Fibroblast of skin of scalp (primary cell): ENCODE data around the gene PICALM. TPM values are rescaled to one million over a fixed set of nuclear protein-coding genes. Genes with fewer than 3 reads are reported as not detected.
"Not testable (repeated sequence)": the region's sequence is repeated elsewhere in the genome, so short reads cannot be mapped to it uniquely, and the experiment has no call there.

Source experiments
- DNase-seq: peaks from one replicate; pipeline ENCODE4 v3.0.0-alpha.2; 2013
- polyA plus RNA-seq, 2 experiments: library from polyadenylated mRNA; unstranded; fragments of 120-200 nt; gene quantifications; one replicate each; pipeline ENCODE4 v1.2.1, GENCODE V29; 2013; ENCODE audit not compliant: insufficient read length in 2 of 2

PICALM gene, protein sequence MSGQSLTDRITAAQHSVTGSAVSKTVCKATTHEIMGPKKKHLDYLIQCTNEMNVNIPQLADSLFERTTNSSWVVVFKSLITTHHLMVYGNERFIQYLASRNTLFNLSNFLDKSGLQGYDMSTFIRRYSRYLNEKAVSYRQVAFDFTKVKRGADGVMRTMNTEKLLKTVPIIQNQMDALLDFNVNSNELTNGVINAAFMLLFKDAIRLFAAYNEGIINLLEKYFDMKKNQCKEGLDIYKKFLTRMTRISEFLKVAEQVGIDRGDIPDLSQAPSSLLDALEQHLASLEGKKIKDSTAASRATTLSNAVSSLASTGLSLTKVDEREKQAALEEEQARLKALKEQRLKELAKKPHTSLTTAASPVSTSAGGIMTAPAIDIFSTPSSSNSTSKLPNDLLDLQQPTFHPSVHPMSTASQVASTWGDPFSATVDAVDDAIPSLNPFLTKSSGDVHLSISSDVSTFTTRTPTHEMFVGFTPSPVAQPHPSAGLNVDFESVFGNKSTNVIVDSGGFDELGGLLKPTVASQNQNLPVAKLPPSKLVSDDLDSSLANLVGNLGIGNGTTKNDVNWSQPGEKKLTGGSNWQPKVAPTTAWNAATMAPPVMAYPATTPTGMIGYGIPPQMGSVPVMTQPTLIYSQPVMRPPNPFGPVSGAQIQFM
- polyA plus RNA-seq (2013, experiment 1 of 2; ENCODE audit: insufficient read length), result 201 TPM
- polyA plus RNA-seq (2013, experiment 2 of 2; ENCODE audit: insufficient read length), result 219 TPM

DNA sequence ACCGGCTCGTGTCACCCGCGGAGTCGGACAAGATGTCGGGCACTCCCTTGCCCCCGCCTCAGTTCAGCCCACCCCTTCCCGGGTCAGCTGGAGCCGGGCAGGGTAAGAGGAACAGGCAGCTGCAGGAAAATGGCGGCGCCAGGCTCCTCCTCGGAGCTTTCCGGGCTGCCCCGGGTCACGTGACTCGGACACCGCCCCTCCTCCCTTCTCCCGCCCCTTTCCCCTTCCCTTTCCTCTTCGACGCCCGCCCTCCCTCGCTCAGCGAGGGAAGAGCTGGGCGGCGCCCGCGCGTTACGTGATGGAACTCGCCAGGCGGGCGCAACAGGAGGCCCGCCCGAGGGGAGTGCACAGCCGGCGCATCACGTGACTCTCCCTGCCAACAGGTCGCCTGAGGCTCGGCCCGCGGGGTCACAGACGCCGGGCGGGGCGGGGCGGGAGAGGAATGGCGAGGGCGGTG, at the start of gene PICALM:
Gene PICALM (minus strand): TSS at position 134 of the 457 bp plus-strand sequence. CDS start 304 bp downstream, outside the sequence.
- DNase-seq, result peak; percentile 100

DNA sequence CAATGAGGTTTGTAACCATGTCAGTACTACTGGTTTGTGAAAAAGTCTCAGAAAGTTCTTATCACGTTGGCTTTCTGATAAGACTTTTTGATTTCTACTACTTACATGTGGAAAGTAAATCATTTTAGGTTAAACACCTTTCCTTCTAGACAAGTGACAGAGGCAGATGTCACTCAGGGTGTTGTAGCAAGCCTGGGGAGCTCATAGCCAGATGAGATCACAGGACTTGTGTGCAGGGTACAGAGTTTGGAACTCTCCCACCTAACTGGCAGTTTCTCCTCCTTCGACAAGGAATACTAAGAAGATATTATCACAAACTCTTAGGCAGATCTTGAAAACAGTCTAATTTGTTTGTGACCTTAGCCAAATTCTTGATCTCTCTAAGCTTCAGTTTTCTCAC, 49.4 kb upstream of the PICALM start:
- DNase-seq, result no peak

DNA sequence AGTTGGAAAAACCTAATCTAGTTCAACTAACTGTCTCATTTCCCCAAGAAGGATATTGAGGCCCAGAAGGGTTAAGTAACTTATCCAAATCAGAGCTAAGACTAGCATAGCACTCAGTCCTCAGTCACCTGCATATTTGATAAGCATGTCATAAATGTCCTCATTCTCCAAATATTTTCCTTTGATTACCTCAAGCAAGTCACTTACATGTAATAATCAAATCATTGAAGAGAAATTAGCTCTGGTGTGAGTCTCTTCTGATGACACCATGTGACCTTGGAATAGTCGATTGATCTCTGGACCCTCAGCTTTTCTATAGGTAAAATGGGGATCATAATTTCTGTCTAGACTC, 48.8 kb upstream of the PICALM start:
- DNase-seq, result no peak

DNA sequence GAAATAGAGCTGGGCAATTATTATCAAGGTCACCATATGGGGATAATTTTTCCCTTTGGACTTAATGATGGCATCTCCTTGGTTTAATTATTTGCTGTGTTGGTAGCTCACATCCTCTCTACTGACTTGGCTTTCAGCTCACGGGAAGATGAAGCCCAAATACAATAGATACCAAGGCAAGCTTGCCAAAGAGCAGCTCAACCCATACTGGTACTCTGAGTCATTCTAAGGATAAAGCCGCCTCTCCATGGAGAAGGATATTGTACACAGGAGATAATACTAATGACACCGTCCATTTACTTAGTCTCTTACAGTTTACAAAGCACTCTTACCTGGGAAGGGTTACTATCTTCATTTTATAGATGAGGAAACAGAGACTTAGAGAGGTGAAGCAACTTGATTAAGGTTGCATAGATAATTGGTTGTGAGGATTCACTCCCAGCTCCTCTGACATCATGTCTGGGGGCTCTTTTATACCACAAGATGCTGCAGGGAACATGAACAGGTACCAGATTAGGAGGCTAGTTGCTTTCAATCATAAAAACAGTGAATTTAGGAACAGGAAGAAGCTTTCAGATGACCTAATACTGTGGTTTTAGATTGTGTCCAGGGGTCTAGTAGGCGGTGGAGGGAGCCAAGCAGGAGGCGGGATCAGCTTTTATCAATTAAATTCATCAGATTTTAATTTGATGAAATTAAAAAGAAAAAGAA, 48.3 kb upstream of the PICALM start:
- DNase-seq, result peak; percentile 18

DNA sequence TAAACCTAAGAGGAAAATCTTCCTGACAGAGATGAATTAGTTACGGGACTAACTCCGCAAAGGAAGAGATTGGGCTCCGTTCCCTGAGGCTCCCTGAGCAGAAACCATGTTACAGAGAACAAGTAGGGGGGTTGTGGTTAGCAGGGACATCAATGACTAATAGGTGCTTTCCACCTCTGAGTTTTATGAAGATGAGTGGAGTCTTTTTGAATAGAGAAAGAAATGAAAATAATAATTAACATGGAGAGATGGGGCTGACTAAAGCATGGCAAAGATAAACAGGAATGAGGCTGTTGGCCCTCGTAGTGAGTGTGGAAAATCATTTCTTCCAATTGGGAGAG, 47.5 kb upstream of the PICALM start:
- peak; percentile 52 for DNase-seq

DNA sequence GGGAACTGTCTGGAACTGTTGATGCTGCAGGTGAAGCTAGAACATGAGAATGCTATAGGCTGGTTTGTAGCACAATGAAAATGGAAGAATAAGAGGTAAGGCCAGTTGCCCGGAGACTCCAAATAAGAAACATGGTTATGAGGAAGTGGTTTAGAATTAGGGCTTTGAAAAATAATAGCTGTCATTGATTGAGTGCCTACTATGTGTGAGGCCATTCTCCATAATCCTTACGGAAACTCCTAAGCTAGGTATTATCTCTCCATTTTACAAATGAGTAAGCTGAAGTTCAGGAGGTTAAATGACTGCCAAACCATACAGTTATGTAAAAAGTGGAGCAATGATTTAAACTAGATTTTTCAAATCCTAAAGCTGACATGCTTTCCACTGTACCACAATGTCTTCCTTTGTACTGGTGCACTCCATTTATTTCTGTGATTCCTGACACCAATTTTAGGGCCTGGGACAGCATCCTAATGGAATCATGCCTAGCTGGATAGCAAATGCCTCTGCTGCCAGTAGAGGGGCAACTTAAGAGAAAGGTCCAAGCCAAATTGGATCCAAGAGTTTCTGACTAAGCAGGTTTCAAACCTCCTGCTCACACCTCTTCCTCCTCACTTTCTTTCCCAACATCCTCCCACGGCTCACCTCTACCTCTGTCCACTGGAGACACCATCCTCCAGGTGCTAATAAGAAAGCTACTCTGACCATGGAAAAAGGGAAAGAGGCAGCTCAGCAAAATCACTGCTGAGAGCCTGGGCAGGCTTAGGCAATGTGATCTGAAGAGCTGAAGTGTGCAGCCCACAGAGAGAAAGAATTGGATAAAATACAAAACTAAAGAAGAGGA, 46.9 kb upstream of the PICALM start:
- no peak for DNase-seq

DNA sequence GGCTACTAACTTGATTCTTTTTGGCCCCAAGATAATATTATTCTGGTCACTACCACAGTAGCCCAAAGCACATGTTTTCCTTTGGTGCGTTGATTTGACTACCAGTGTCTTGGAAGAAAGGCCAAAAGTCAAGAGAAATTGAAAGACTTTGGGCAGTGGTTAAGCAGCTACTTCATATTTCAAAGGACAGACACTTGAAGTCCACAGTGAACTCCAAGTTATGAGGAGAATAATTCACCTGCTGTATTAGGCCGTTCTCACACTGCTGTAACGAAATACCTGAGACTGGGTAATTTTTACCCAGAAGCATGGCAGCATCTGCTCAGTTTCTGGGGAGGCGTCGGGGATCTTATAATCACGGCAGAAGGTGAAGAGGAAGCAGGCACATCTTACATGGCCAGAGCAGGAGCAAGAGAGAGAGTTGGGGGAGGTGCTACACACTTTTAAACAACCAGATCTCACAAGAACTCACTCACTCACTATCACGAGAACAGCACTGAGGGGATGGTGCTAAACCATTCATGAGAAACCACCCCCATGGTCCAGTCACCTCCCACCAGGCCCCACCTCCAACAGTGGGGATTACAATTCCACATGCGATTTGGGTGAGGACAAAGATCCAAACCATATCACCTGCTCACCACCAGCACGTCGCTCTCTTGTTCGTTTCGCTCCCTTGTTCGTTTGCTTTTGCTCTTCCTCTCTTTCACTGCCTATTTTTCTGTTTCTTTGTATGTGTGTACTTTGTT, 40.2 kb upstream of the PICALM start:
- no peak for DNase-seq

DNA sequence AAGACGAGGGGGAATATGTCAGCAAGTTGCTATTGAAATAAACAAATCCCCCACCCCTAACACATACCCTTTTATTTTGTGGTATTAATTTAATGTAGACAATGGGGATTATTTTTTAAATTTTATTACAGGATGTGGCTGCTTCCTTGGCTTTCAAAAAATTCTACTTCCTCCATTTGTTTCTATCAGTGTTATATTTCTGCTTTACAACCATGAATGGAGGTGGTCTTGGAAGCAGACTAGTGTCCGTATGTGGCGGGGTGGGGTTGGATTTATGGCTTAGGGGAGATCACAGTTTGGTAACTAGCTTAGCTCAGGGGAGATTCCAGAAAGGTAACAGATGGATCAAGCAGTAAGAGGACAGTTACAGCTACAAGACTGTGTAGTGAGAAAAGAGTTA, 39.3 kb upstream of the PICALM start:
- DNase-seq, result no peak

DNA sequence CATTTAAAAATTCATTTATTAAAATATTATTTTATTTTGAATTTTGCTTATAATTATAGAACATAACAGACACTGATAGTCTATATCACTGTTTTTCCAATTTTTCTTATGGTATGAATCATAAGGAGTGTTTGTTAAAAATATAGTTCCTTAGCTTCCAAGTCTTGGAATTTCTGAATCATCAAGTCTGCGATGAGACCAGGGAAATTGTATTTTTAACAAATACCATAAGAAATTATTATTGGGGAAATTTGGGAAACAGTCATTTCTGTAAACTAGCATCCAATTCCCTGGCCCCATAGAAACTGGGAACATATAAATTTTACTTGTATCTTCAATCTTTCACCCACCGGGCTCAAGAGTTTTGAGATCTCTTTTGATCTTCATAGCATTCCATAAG, 38.0 kb upstream of the PICALM start:
- peak; percentile 76 for DNase-seq

DNA sequence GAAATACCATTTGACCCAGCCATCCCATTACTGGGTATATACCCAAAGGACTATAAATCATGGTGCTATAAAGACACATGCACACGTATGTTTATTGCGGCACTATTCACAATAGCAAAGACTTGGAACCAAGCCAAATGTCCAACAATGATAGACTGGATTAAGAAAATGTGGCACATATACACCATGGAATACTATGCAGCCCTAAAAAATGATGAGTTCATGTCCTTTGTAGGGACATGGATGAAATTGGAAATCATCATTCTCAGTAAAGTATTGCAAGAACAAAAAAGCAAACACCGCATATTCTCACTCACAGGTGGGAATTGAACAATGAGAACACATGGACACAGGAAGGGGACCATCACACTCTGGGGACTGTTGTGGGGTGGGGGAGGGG, 37.1 kb upstream of the PICALM start:
- DNase-seq, result not testable (repeated sequence)

DNA sequence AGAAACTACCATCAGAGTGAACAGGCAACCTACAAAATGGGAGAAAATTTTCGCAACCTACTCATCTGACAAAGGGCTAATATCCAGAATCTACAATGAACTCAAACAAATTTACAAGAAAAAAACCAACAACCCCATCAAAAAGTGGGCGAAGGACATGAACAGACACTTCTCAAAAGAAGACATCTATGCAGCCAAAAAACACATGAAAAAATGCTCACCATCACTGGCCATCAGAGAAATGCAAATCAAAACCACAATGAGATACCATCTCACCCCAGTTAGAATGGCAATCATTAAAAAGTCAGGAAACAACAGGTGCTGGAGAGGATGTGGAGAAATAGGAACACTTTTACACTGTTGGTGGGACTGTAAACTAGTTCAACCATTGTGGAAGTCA, 36.7 kb upstream of the PICALM start:
- not testable (repeated sequence) for DNase-seq

DNA sequence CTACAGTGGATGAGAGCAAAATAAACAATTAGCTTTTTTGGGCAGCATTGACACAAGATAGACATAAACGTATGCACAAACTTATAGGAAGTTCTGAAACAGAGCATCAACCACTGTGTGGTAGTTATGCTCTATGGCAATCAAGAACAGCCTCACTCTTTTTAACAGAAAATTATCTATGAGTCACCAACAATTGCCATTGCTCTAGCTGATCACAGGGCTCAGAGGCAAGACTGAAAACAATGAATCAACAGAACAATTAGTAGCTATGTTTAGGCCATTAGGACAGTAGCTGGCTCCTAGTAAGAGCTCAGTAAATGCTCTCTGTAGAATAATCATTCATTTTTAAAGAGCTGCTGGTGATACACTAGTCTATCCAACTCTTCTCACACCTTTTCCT, 34.9 kb upstream of the PICALM start:
- DNase-seq, result no peak

DNA sequence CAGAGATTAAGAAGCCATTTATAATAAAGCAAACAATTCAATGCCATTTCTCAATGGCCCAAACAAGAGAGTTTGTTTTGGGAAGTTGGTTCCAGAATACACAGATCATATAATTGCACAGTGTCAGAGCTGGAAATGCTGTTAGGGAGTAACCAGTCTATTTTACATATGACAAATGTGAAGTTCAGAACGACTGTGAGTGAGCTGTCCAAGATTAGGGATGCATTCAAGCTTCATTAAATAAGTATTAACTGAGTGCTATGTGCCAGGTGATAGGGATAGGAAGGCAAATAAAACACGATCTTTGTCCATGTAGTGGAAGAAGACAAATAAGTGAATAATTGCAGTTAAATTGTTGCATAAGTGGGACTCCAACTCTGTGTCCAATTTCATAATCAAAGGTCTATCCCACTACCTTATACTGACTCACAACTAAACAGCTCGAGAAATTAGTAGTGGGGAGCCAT, 33.1 kb upstream of the PICALM start:
- DNase-seq, result peak; percentile 53

DNA sequence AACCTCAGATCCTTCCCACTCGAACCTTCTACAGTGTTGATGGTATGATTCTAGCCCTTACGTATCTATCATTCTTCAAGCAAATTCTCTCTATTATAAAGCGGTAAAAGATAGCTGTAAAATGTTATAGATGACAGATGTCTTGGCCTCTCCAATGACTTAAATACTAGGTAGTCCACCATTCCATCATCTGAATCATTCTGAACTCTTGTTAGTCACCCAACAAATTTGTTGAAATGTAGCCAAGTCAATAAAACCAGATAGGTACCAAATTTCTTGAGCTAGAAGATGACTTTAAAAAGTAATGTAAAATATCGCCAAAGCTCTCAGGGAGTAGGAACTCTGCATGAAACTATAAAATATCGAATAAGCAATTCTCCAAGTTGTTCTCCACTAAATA, 32.6 kb upstream of the PICALM start:
- DNase-seq, result peak; percentile 41

DNA sequence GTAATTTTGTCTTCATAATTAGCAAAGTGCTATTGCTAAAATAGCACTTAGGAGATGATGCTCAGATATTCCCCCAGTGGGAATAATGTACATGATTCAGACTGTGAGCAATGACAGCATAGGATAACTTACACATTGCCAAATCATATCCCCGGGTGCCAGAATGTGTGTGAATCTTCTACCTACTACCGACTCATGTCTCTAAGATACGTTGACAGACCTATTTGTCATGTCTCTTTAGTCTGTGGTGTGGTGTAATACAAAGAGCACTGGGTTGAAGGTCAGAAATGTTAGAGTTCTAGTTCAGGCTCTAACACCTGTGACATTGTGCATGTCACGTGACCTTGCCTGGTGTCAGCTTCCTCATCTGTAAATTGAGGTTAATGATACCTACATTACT, 31.0 kb upstream of the PICALM start:
- DNase-seq, result peak; percentile 73

DNA sequence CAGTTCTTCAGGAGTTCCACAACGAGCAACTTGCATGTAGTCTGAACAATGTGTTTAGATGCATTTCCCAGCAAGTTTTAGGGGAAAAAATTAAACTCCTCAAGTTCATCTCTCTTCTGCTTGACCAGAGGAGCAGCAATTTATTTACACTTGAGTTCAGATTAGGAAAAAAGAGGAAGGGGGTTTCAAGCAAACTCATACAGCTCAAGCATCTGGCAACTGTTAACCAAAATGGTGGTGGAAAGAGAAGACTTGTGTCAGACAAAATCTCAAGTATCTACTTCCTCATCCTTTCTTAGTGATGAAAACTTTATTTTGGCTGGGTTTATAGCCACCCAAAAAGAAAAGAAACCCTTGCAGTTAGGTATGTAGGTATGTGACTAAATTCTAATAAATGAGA, 29.1 kb upstream of the PICALM start:
- DNase-seq, result no peak

DNA sequence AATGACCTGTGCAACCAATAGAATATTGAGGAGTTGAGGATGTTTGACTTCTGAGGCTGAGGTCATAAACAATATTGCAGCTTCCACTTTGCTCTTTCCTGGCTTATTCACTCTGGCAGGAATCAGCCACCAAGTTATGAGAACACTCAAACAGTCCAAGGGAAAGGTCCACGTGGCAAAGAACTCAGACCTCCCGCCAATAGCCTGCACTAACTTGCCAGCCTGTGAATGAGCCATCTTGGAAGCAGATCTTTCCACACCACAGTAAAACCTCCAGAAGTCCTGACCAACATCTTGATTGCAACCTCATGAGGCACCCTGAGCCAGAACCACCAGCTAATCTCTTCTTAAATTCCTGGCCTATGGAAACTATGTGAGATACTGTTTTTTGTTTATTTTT, 22.7 kb upstream of the PICALM start:
- peak; percentile 83 for DNase-seq

DNA sequence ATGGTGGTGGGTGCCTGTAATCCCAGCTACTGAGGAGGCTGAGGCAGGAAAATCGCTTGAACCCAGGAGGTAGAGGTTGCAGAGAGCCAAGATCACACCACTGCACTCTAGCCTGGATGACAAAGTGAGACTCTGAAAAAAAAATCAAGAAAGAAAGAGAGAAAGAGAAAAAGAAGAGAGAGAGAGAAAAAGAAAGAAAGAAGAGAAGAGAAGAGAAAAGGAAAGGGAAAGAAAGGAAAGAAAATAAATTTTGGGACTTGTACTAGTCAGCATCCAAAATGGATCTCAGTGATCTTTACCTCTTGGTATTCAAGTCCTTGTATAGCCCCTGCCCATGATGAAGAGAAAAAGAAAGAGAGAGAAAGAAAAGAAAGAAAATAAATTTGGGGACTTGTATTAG, 22.2 kb upstream of the PICALM start:
- DNase-seq, result no peak

DNA sequence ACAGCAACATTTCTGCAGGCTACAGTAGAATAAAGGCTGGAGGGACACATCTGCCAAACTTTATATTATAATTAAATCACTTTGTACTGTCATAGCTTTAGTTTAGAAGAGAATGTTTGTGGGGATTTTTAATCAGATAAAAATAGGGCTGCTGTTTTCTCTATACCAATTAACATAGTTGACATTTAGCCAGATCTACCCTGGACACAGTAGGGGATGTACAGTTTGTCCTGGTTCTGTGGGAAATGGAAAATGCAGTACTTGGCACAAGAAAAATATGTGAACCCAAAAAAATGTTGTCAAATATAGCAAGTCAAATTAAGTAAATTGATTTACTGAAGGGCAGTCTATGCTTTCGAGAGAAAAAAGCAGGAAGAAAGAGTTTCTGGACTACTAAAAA, 20.8 kb upstream of the PICALM start:
- DNase-seq, result peak; percentile 93

DNA sequence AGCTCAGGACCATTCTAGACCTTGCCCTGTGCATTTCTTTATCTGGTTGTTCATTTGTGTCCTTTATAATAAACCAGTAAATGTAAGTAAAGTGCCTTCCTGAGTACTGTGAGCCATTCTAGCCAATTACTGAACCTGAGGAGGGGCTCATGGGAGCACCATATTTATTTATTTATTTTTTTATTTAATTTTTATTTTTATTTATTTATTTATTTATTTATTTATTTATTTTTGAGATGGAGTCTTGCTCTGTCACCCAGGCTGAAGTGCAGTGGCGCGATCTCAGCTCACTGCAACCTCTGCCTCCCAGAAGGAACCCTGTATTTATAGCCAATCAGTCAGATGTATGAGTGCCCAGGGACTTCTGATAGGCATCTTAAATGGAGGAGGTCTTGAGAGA, 18.8 kb upstream of the PICALM start:
- DNase-seq, result not testable (repeated sequence)

DNA sequence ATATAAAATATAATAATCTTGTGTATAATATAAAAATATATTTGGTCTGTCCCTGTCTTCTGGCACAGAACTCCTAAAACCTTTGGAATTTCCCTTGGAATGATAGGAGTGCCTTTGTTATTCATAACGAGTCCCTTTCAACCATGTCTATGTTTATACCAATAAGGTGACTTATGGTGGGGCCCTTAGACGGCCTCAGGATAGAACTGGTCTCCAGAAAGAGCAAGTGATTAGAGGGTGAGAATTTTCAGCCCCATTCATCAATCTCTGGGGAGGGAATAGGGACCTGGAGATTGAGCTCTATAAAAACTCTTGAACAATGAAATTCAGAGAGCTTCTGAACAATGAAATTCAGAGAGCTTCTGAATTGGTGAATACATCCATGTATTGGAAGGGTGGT, 18.4 kb upstream of the PICALM start:
- DNase-seq, result no peak

DNA sequence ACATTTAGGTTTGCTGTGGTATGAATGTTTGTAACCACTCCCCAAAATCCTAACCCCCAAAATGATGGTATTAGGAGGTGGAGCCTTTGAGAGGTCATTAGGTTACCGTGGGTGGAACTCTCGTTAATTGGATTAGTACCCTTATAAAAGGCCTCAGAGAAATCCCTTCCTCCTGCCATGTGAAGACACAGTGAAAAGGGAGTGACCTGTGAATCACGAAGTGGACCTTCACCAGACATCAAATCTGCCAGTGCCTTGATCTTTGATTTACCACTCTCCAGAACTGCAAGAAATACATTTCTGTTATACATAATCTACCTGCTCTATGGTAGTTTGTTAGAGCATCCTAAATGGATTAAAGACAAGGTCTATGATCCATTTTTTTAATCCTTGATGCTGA, 12.6 kb upstream of the PICALM start:
- DNase-seq, result no peak
